ENCODE results near the gene FNIP1.

DNA sequence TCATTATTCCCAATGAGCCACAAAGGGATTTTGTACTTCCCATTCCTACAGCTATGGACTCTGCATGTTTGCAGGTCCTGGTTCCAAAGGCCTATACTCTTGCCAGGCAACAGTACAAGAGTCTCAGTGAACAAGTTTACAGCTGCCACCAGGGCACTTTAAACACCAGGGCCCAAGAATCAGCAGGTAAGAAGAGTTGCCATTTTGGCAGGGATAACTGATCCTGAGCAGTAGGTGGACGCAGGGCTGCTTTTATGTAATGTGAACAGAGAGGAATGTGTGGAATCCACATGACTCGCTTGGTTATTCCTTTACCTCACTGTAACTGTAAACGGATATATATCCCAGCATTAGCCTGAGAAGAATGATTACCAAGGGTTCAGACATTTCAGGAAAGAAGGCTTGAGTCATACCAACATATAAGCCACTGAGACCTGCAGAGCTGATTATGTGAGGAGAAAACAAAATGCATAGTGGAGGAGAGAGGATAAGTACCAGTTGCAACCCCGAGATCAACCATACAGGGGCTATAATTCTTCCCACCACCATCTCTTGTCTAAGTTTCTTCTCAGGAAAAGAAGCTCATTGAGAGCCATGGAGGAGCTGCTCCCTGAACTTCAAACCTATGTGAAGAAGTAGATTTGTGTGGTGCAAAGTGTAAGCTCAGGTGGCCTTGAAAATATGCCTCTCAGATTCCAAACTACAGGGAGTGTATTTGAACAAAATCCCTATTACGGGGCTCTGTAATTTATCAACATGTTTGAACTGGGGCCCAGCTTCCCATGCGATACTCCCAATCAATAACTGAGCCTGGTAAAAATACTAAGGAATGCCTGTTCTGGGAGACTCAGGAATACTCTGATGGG is 186.4 kb downstream of the FNIP1 start:
- TF ChIP-seq, protein P1, sequence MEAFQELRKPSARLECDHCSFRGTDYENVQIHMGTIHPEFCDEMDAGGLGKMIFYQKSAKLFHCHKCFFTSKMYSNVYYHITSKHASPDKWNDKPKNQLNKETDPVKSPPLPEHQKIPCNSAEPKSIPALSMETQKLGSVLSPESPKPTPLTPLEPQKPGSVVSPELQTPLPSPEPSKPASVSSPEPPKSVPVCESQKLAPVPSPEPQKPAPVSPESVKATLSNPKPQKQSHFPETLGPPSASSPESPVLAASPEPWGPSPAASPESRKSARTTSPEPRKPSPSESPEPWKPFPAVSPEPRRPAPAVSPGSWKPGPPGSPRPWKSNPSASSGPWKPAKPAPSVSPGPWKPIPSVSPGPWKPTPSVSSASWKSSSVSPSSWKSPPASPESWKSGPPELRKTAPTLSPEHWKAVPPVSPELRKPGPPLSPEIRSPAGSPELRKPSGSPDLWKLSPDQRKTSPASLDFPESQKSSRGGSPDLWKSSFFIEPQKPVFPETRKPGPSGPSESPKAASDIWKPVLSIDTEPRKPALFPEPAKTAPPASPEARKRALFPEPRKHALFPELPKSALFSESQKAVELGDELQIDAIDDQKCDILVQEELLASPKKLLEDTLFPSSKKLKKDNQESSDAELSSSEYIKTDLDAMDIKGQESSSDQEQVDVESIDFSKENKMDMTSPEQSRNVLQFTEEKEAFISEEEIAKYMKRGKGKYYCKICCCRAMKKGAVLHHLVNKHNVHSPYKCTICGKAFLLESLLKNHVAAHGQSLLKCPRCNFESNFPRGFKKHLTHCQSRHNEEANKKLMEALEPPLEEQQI (IDR thresholded peaks at IDR 0.05): no peak
- TF ChIP-seq NCOA2 (IDR thresholded peaks at IDR 0.05; ENCODE audit: partially characterized antibody in 2 of 2): no peak
- no peak for TF ChIP-seq ARNT (IDR thresholded peaks at IDR 0.05)
- TF ChIP-seq, protein P2, sequence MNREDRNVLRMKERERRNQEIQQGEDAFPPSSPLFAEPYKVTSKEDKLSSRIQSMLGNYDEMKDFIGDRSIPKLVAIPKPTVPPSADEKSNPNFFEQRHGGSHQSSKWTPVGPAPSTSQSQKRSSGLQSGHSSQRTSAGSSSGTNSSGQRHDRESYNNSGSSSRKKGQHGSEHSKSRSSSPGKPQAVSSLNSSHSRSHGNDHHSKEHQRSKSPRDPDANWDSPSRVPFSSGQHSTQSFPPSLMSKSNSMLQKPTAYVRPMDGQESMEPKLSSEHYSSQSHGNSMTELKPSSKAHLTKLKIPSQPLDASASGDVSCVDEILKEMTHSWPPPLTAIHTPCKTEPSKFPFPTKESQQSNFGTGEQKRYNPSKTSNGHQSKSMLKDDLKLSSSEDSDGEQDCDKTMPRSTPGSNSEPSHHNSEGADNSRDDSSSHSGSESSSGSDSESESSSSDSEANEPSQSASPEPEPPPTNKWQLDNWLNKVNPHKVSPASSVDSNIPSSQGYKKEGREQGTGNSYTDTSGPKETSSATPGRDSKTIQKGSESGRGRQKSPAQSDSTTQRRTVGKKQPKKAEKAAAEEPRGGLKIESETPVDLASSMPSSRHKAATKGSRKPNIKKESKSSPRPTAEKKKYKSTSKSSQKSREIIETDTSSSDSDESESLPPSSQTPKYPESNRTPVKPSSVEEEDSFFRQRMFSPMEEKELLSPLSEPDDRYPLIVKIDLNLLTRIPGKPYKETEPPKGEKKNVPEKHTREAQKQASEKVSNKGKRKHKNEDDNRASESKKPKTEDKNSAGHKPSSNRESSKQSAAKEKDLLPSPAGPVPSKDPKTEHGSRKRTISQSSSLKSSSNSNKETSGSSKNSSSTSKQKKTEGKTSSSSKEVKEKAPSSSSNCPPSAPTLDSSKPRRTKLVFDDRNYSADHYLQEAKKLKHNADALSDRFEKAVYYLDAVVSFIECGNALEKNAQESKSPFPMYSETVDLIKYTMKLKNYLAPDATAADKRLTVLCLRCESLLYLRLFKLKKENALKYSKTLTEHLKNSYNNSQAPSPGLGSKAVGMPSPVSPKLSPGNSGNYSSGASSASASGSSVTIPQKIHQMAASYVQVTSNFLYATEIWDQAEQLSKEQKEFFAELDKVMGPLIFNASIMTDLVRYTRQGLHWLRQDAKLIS (CRISPR knock-in tag; IDR thresholded peaks at IDR 0.05): no peak
- no peak for TF ChIP-seq ZNF217 (CRISPR knock-in tag; IDR thresholded peaks at IDR 0.05)
- no peak for TF ChIP-seq NFRKB (IDR thresholded peaks at IDR 0.05; ENCODE audit: low read depth)

Data from K562 (cell line).